K562 (cell line): ENCODE results near the gene USP49. TPM values are rescaled to one million over a fixed set of nuclear protein-coding genes. Genes with fewer than 3 reads are reported as not detected.

Experiments used
- ATAC-seq: fragments of 200-7000 bp; cut with Tn5 transposase; 3 replicates; pipeline ENCODE4 v1.9.1; 2020; ENCODE audit warnings: moderate library complexity
- BruUV-seq: library from RNA; stranded (reverse); fragments of 400-500 nt; replicated peaks from 2 replicates; lab custom pipeline; 2021; lab: Mats Ljungman, UMichigan
- CTCF ChIA-PET: fragments of 300-600 bp; formaldehyde crosslinking; extraction: SDS; loops from one replicate; lab custom pipeline; 2021; ENCODE audit warnings: low intra/inter-chr PET ratio; lab: Yijun Ruan, JAX
- POLR2A ChIA-PET: fragments of 300-600, 350-650 bp; sonication (Branson Sonifier 250); formaldehyde crosslinking; extraction: SDS; loops from one replicate; lab custom pipeline; 2021; ENCODE audit warnings: antibody characterized with exemption, inconsistent platforms; lab: Yijun Ruan, JAX
- DNase-seq, 4 experiments: peaks; one replicate each; pipeline versions ENCODE4 v3.0.0 to v3.0.0-alpha.2; 2011 to 2018; ENCODE audit warnings: low spot score in 3 of 4, mixed read lengths in 3 of 4; ENCODE audit errors: extremely low read depth in 1 of 4
- FAIRE-seq: peaks from 2 replicates; lab custom pipeline; 2011; peaks lifted over from hg19 to GRCh38; lab: Jason Lieb, UNC
- H2AFZ ChIP-seq: 2 replicates; pipeline ENCODE4 v1.6.0; 2011; ENCODE audit warnings: low read depth, low read length, control low read depth, inconsistent platforms
- H3K27ac ChIP-seq: fragments of 200-600 bp; 3 replicates; pipeline ENCODE4 v1.8.0; 2011; ENCODE audit warnings: low read depth, mild to moderate bottlenecking, control low read depth, inconsistent platforms, low read length, moderate library complexity, mixed read lengths; ENCODE audit errors: extremely low read depth
- H3K27me3 ChIP-seq, 2 experiments: fragments of 300-600 bp in 1 of 2; 2 replicates in 1 of 2; 3 replicates in 1 of 2; pipeline versions ENCODE4 v1.6.0 to v1.8.0; 2011; ENCODE audit warnings: inconsistent platforms in 2 of 2, low read length in 2 of 2, mild to moderate bottlenecking in 1 of 2, mixed read lengths in 1 of 2, moderate library complexity in 1 of 2; ENCODE audit not compliant: control insufficient read depth in 2 of 2, insufficient read depth in 2 of 2
- H3K36me3 ChIP-seq: fragments of 300-600 bp; 3 replicates; pipeline ENCODE4 v1.8.0; 2011; ENCODE audit warnings: mild to moderate bottlenecking, low read length, inconsistent platforms; ENCODE audit not compliant: control insufficient read depth, insufficient read depth
- H3K4me1 ChIP-seq, 2 experiments: fragments of 200-600 bp in 1 of 2; replicated peaks in 1 of 2; 2 replicates in 1 of 2; 3 replicates in 1 of 2; pipeline versions ENCODE4 v1.5.1 to v1.8.0; 2011; ENCODE audit warnings: inconsistent platforms in 2 of 2, low read length in 2 of 2, mild to moderate bottlenecking in 1 of 2, mixed read lengths in 1 of 2, moderate library complexity in 1 of 2; ENCODE audit not compliant: control insufficient read depth in 2 of 2, insufficient read depth in 2 of 2
- H3K4me2 ChIP-seq: 2 replicates; pipeline ENCODE4 v1.6.1; 2011; ENCODE audit warnings: low read length, control low read depth, inconsistent platforms, mixed read lengths; ENCODE audit not compliant: insufficient read depth
- H3K4me3 ChIP-seq: fragments of 200-600 bp; sonication (generic), shearing (Covaris generic); 2 replicates; pipeline ENCODE4 v1.5.1; 2016; ENCODE audit warnings: control low read depth, inconsistent platforms
- H3K79me2 ChIP-seq: fragments of 200-600 bp; 3 replicates; pipeline ENCODE4 v1.8.0; 2011; ENCODE audit warnings: low read length, inconsistent platforms; ENCODE audit not compliant: control insufficient read depth, insufficient read depth
- H3K9ac ChIP-seq, 2 experiments: 2 replicates each; pipeline versions ENCODE4 v1.6.0 to v1.6.1; 2011; ENCODE audit warnings: low read depth in 2 of 2, low read length in 2 of 2, control low read depth in 1 of 2, inconsistent platforms in 1 of 2, mild to moderate bottlenecking in 1 of 2, mixed read lengths in 1 of 2; ENCODE audit not compliant: insufficient read depth in 1 of 2
- H3K9me1 ChIP-seq: one replicate; pipeline ENCODE4 v1.6.0; 2011; ENCODE audit warnings: inconsistent platforms, mild to moderate bottlenecking, low read length, moderate library complexity; ENCODE audit not compliant: control insufficient read depth, insufficient read depth
- H3K9me3 ChIP-seq: replicated peaks from 2 replicates; pipeline ENCODE4 v1.5.1; 2011; ENCODE audit warnings: low read depth, low read length, inconsistent platforms; ENCODE audit not compliant: control insufficient read depth, insufficient read depth
- H4K20me1 ChIP-seq: replicated peaks from 2 replicates; pipeline ENCODE4 v1.6.1; 2011; ENCODE audit warnings: low read length, inconsistent platforms, mixed read lengths; ENCODE audit not compliant: control insufficient read depth, insufficient read depth
- ATF2 ChIP-seq: sonication (generic); formaldehyde crosslinking; IDR thresholded peaks from 2 replicates; pipeline ENCODE4 v1.8.1; 2022; ENCODE audit warnings: missing genetic modification reagents
- FOXM1 ChIP-seq, 2 experiments: fragments of 450-650 bp in 1 of 2; sonication (generic) in 1 of 2; formaldehyde crosslinking in 1 of 2; IDR thresholded peaks; 2 replicates each; pipeline versions ENCODE4 v1.6.1 to v1.9.0; 2017 to 2022; ENCODE audit warnings: low read depth in 2 of 2, mild to moderate bottlenecking in 2 of 2, missing genetic modification reagents in 1 of 2, moderate library complexity in 1 of 2
- HMBOX1 ChIP-seq: sonication (generic); IDR thresholded peaks from 2 replicates; pipeline ENCODE4 v1.6.1; 2016
- NBN ChIP-seq: fragments of 450-650 bp; IDR thresholded peaks from 2 replicates; pipeline ENCODE4 v1.6.1; 2016; ENCODE audit warnings: low read depth, mild to moderate bottlenecking
- PHB2 ChIP-seq: fragments of 450-650 bp; IDR thresholded peaks from 2 replicates; pipeline ENCODE4 v1.6.1; 2017; ENCODE audit warnings: low read depth
- SMAD1 ChIP-seq: fragments of 150-350 bp; IDR thresholded peaks from 2 replicates; pipeline ENCODE4 v1.6.1; 2014; ENCODE audit warnings: low read length, low read depth; ENCODE audit not compliant: partially characterized antibody
- ZBTB26 ChIP-seq: fragments of 450-650 bp; formaldehyde crosslinking; IDR thresholded peaks from 2 replicates; pipeline ENCODE4 v1.4.0; 2022; ENCODE audit warnings: missing genetic modification characterization
- ZFX ChIP-seq: sonication (generic); formaldehyde crosslinking; IDR thresholded peaks from 2 replicates; pipeline ENCODE4 v1.8.0; 2022; ENCODE audit warnings: mild to moderate bottlenecking, missing genetic modification reagents, moderate library complexity
- ZKSCAN1 ChIP-seq: fragments of 150-350 bp; IDR thresholded peaks from 2 replicates; pipeline ENCODE4 v1.6.1; 2016; ENCODE audit warnings: low read depth, low read length
- ZNF347 ChIP-seq: fragments of 450-650 bp; formaldehyde crosslinking; IDR thresholded peaks from 2 replicates; pipeline ENCODE4 v1.4.0; 2020; ENCODE audit warnings: low read depth, mild to moderate bottlenecking, moderate library complexity
- ZNF592 ChIP-seq: fragments of 450-650 bp; IDR thresholded peaks from 2 replicates; pipeline ENCODE4 v1.6.1; 2017; ENCODE audit warnings: antibody characterized with exemption, mild to moderate bottlenecking
- WGBS: fragments of 100-300 bp; shearing (Covaris generic); methylation state at CpG from one replicate; pipeline ENCODE4 v1.1.6; 2016; ENCODE audit warnings: low coverage, mixed read lengths; ENCODE audit not compliant: insufficient coverage; ENCODE audit errors: missing lambda C conversion rate; 5-methylcytosine and 5-hydroxymethylcytosine counted together
- in situ Hi-C: fragments of 300-500 bp; cut with MboI; formaldehyde crosslinking; loops from 4 replicates; pipeline ENCODE4 v1.15.0; 2018; ENCODE audit warnings: inconsistent platforms, mixed read lengths
- intact Hi-C: fragments of 100-400 bp; cut with micrococcal nuclease; formaldehyde crosslinking; loops from 2 replicates; pipeline ENCODE4 v1.14.2; 2022
- polyA plus RNA-seq, 8 experiments: library from polyadenylated mRNA; depleted of rRNA in 4 of 8; stranded (reverse) in 5 of 8; unstranded in 3 of 8; fragments of >200 nt; fragmentation: Nextera tagmentation in 2 of 8; fragmentation: Illumina TruSeq in 1 of 8; extraction: Ambion mirVana in 2 of 8; extraction: Trizol in 1 of 8; gene quantifications; 2 replicates each; pipeline versions ENCODE4 v1.2.1 to v1.2.3, GENCODE V29; 2011 to 2014; ENCODE audit warnings: inconsistent platforms in 1 of 8, missing spikeins in 1 of 8
- total RNA-seq, 7 experiments: library from RNA; depleted of rRNA in 6 of 7; stranded (reverse); fragments of >200 nt in 6 of 7; fragmentation: Illumina TruSeq in 2 of 7; extraction: Trizol in 2 of 7; gene quantifications; 2 replicates each; pipeline versions ENCODE4 v1.2.1 to v1.2.3, GENCODE V29; 2011 to 2021; ENCODE audit warnings: low replicate concordance in 1 of 7

The USP49 gene
- total and polyA plus RNA-seq, 9 of the 15 experiments (the other 6 are each of a cell fraction or from before 2014, with no cell fraction given), result 1.0 to 9.9 (median 6.5) TPM

GRCh38 chr6:41939848-41940758 lies 44.9 kb upstream of the USP49 start:
- peak overlapping the region; percentile 90 for H3K4me2 ChIP-seq
- no peaks in the 10 kb centered on the region for H3K9me1 ChIP-seq
- peak; percentile 59 to 89 (median 62) for DNase-seq
- peaks cover 54 to 69% of the 10 kb centered on the region in 2 experiments for H3K4me1 ChIP-seq
- peak overlapping the region; percentile 81 for H3K4me3 ChIP-seq
- peak; percentile 33 for ATAC-seq
- peak overlapping the region; percentile 54 for H2AFZ ChIP-seq
- peaks cover 50% of the 10 kb centered on the region for H3K36me3 ChIP-seq
- peak overlapping the region; percentile 46 to 94 for H3K9ac ChIP-seq
- under 1% methylated on average over 26 of the region's 27 CpGs for WGBS
- H3K27ac ChIP-seq, result peak overlapping the region; percentile 72
- H3K79me2 ChIP-seq, result peaks cover 74% of the 10 kb centered on the region
- CTCF ChIA-PET, result interaction anchor here (1.2 to 2.0 kb wide), 2 partner anchors 105 kb away, joined by 7 to 13 read pairs; no protein-coding TSS in a partner anchor
- in situ Hi-C loops, result loop anchor here (5.0 kb wide), 1 partner anchor 102 kb away; no protein-coding TSS in a partner anchor
- BruUV-seq, result TSS peak; percentile 30
- POLR2A ChIA-PET, result interaction anchor here (0.6 to 13.7 kb wide), 21 partner anchors 10 to 1085 kb away, joined by 3 to 166 read pairs (median 4); partner anchors contain the start of genes BYSL, MED20 and TAF8
- H3K27me3 ChIP-seq, result no peaks in the 10 kb centered on the region
- FAIRE-seq, result peak; percentile 40
- H4K20me1 ChIP-seq, result peaks cover 12% of the 10 kb centered on the region
- intact Hi-C loops, result loop anchor here (1.0 to 10.0 kb wide), 4 partner anchors 27 to 277 kb away; partner anchors contain the start of genes GUCA1B and MRPS10
- H3K9me3 ChIP-seq, result no peaks in the 10 kb centered on the region
- TF ChIP-seq ZFX (CRISPR knock-in tag), result peak; percentile 2; the same call in 1 of the 2 replicates
- TF ChIP-seq ZNF347 (CRISPR knock-in tag), result no peak
- no peak for TF ChIP-seq ZNF592
- TF ChIP-seq NBN, result 0 out of 2 replicates have a peak, but pooled peaks have one; percentile 5
- TF ChIP-seq FOXM1 (IDR thresholded peaks at IDR 0.05; ENCODE audit: low read depth), result no peak
- 0 out of 2 replicates have a peak, but pooled peaks have one; percentile 6 for TF ChIP-seq FOXM1 (CRISPR knock-in tag; IDR thresholded peaks at IDR 0.05; ENCODE audit: low read depth)
- peak; percentile 22 for TF ChIP-seq SMAD1
- no peak for TF ChIP-seq ZBTB26 (CRISPR knock-in tag)
- TF ChIP-seq HMBOX1, result peak; percentile 75
- no peak for TF ChIP-seq ATF2 (CRISPR knock-in tag)
- TF ChIP-seq PHB2, result 0 out of 2 replicates have a peak, but pooled peaks have one; percentile 17
- no peak for TF ChIP-seq ZKSCAN1
